NCI-H1436 treated with DMSO at 0.1 percent for 48 hours (cell line): Measurements from ENCODE around the gene MYO7B.

Experiments
- DNase-seq: peaks from one replicate; lab custom pipeline; 2025; lab: John Stamatoyannopoulos, UW

MYO7B gene

DNA sequence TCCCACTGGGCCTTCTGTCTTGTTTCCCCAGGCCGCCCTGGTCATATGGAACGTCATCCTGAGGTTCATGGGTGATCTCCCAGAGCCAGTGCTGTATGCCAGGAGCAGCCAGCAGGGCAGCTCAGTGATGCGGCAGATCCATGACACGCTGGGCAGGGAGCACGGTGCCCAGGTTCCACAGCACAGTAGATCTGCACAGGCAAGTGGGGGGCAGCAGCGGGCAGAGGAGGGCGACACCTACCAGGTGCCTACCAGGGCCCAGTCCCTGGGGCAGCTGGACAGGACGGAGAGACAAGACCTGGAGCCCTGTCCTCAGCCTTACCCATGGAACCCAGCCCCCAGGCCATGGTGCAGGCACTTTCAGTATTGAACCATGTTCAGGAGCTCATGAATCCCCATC is 74.3 kb downstream of the MYO7B start:
- DNase-seq: no peak

DNA sequence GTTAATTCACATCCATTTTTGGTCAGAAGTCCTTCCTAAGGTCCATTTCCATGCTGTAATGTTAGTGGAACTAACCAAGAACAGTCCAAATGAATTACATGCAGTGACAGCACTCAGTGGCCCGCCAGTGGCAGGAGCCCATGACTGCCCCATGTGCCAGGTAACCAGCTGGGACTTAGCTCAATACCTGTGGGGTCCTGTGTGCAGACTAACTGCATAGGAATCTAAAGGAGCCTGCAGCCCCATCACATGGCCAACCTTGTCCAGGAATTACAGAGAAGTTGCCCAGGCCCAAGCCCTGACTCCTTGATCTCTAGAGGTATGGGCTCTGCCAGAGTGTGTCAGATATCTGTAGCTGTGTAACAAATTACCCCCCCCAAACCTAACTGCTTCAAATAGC is 75.1 kb downstream of the MYO7B start:
- no peak for DNase-seq

DNA sequence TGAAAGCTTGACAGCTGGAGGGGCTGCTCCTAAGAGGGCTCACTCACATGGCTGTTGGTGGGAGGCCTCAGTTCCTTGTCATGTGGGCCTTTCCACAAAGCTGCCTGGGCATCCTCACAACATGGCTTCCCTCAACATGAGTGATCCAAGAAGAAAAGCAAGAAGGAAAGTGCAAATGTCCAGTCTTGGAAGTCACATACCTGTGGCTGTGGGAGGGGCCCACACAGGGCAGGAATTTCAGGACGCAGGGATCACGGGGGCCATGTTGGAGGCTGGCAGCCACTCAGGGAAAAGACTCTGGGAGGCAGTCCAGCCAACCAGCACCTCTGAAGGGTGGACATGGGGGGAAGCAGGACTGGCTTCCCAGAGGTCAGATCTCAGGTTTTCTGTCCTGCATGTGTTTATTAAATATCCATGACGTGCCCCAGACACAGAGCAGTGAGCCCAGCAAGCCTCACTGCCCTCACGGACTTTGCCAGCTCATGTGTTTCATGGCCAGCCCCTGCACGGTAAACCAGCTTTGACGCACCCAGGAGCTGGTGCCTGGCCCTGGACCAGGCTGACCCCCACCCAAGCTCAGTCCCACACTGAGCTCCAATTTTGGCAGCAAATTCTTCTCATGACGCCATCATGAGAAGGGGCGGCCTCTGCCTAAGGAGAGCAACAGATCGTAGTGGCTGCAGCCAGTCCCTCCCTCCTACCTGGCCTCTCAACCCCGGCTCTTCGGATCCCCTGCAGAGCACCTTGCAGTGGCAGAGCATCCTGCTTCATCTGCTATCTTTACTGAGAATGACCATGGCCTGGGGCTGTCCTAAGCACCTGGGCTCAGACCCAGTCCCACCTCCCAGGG is 75.8 kb downstream of the MYO7B start:
- no peak for DNase-seq

- no peak for DNase-seq
These were observed 76.8 kb downstream of the MYO7B start for GRCh38 chr2:127612111-127612822.

DNA sequence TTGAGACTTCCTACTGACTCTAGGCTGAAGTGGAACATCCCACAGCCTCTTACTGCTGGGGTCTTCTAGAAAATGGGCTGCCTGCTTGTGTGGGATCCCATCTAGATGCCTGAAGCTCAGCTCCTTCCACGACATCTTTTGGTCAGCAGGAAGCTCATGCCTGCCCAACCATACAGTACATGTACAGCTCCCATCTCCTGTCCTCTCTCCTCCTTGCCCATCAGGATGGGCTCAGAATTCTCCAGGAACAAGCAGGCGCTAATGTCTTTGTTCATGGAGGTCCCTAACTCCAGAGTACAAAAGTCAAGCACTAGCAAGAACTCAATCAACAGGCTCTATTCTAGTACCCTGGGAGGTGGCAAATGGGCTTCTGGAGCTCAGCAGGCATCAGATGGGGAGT is 78.8 kb downstream of the MYO7B start:
- no peak for DNase-seq

DNA sequence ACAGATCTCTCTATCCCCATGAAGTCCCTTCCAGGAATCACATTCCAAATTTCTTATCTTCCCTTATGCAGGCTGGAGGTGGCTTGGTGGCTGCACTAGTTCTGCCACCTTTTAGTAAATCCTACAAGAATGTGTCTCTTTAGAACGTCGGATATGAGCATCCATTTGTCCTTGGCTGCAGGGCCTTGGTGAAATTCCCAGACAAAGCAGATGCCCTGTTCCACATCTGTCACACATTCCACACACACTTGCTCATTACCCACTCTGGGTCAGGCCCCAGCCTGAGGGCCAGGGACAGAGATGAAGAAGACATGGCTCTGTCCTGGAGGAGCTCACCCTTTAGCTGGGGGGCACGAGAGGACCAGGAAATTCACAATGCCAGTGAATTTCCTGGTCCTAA is 79.2 kb downstream of the MYO7B start:
- DNase-seq: no peak

GRCh38 chr2:127615511-127616166 is 80.2 kb downstream of the MYO7B start:
- DNase-seq: no peak

DNA sequence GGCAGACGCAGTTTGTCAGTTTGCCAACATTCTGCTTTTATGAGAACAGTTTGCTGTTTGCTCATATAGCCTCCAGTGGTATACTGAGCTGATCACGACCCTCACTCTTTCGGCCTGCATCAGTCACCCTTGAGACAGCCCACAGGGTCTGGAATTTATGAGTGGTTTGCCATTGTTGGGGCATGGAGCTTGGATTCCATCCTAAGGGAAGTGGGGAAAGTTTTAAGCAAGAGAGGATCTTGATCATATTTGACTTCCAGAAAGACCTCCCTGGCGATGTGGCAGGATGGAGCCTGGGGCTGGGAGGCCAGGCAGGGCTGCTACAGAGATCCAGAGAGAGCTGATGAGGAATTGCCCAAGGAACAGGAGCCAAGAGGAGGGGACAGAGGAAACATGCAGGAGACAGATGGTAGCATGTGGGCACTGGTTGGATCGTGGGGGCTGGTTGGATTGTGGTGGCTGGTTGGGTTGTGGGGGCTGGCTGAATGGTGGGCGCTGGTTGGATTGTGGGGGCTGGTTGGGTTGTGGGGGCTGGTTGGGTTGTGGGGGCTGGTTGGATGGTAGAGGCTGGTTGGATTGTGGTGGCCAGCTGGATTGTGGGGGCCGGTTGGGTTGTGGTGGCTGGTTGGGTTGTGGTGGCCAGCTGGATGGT is 83.2 kb downstream of the MYO7B start:
- no peak for DNase-seq

- DNase-seq: no peak
These were observed 83.7 kb downstream of the MYO7B start for GRCh38 chr2:127619203-127619590.

DNA sequence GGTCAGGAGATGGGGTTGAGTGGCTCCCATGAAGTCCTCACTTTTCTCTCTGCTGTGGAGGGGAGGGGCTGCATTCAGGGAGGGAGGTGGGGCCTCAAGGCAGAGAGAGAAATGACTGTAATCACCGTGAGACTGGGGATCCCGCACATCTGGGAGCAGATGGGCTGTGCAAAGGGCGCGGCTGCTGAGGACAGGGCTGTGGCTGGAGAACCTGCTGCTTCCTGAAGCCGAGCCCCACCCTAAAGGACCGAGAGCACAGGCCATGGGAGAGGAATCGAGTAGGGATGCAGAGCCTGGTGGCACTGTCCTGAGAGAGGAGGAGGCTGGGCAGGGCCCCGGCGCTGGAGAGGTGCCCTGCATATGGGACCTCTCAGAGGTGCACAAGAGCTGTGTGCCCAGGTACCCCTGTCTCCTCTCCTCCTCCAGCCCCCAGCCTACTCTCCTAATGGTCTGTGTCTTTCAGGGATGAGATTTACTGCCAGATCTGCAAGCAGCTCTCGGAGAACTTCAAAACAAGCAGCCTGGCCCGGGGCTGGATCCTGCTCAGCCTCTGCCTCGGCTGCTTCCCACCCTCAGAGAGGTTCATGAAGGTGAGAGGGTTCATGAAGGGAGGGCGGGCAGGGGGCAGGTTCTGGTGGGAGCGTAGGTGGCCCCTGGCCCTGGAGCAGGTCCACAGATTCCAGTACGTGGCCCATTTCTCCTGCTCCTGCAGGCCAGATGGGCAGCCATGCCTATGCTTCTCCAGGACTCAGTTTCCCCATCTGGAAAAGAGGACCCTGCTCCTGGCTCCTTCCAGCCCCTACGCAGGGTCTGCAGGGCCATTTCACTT is 84.6 kb downstream of the MYO7B start:
- no peak for DNase-seq

GRCh38 chr2:127620866-127621265 is 85.4 kb downstream of the MYO7B start:
- DNase-seq: no peak

GRCh38 chr2:127621981-127622431 is 86.5 kb downstream of the MYO7B start:
- no peak for DNase-seq

GRCh38 chr2:127622561-127623387 is 87.3 kb downstream of the MYO7B start:
- no peak for DNase-seq

- no peak for DNase-seq
These were observed 88.2 kb downstream of the MYO7B start for GRCh38 chr2:127623388-127624319.

DNA sequence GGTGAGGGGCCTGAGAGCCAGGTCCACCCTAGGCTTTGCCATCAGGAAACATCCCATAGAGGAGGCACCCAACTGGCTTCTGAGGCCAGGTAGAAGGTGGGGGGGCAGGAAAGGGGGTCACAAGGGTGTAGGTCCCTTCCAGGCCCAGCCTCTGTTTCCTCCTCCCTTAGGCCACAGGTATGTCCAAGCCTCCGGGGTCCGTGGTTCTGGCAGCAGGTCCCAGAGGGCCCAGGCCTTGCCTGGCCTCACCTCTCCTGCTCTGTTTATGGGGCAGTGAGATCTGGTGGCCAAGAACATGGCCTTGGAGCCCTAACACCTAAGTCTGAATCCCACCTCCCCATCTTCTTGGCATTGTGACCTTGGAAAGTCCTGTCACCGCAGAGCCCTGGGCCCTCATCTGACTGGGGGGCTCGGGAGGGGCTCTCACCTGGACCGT is 88.9 kb downstream of the MYO7B start:
- no peak for DNase-seq

DNA sequence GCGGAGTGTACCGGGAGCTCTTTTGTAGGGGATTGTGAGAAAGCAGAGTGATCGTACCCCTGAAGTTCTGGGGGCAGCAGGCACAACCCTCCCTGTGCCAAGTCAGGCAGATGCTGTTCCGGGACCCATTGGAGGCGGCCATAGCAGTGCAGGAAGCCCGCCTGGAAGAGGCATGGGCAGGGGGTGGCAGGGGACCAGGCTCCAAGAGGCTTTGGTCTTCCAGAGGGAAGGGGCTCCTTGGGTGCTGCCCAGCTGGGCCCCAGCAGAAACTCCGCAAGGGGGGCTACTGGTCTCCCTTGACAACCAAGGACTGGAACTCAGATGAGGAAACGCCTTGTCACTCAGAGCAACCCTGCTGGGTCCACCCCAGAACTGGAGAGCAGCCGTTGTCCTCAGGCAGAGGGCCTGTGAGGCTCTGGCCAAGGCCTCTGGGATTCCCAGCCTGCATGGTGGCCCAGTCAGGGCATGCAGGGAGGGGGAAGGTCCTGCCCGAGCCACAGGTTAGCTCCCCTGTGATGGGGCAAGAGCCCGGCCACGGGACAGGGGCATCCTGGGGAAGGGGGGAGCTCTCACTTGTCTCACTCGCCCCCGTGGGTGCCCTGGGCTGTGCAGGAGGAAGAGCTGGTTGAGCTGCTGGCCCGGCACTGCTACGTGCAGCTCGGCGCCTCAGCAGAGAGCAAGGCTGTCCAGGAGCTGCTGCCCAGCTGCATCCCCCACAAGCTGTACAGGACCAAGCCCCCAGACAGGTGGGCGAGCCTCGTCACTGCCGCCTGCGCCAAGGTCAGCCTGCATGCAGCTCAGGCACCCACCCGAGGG is 89.5 kb downstream of the MYO7B start:
- DNase-seq: no peak

- DNase-seq: no peak
These were observed 90.1 kb downstream of the MYO7B start for GRCh38 chr2:127625572-127625951.

- DNase-seq: no peak
These were observed 90.7 kb downstream of the MYO7B start for GRCh38 chr2:127626175-127626574.
